Uterus (tissue), 4 donors: ENCODE results near the gene LBP. TPM values are rescaled to one million over a fixed set of nuclear protein-coding genes. Genes with fewer than 3 reads are reported as not detected.
A peak's percentile ranks its signal among the peaks of the same experiment; 100 is the strongest.

Experiments used
- DNase-seq, 2 donors: peaks; one replicate each; pipeline ENCODE4 v3.0.0-alpha.2; 2019 to 2020
- H3K27ac ChIP-seq, 2 donors: fragments of 200-600 bp; sonication (generic); 1 replicate in 1 of 2; 2 replicates in 1 of 2; pipeline ENCODE4 v1.5.1; 2016 to 2018
- H3K27me3 ChIP-seq, 2 donors: fragments of 200-600 bp; sonication (generic); one replicate each; pipeline ENCODE4 v1.5.1; 2018 to 2019; ENCODE audit warnings: control low read depth in 1 of 2
- H3K36me3 ChIP-seq, 2 donors: fragments of 200-600 bp; sonication (generic); one replicate each; pipeline ENCODE4 v1.5.1; 2019; ENCODE audit warnings: control low read depth in 1 of 2
- H3K4me1 ChIP-seq, 2 donors: fragments of 200-600 bp; sonication (generic); one replicate each; pipeline ENCODE4 v1.5.1; 2018 to 2019; ENCODE audit warnings: control low read depth in 1 of 2
- H3K4me3 ChIP-seq, 2 donors: fragments of 200-600 bp; sonication (generic); 1 replicate in 1 of 2; 2 replicates in 1 of 2; pipeline ENCODE4 v1.5.1; 2018 to 2019; ENCODE audit warnings: mild to moderate bottlenecking in 1 of 2
- H3K9me3 ChIP-seq, 2 donors: fragments of 200-600 bp; sonication (generic); one replicate each; pipeline ENCODE4 v1.5.1; 2019; ENCODE audit warnings: control low read depth in 1 of 2
- POLR2A ChIP-seq, 2 donors: fragments of 450-650 bp; IDR thresholded peaks; one replicate each; pipeline ENCODE4 v1.6.1; 2016; ENCODE audit warnings: antibody characterized with exemption in 2 of 2, mild to moderate bottlenecking in 1 of 2, moderate library complexity in 1 of 2
- intact Hi-C: fragments of 100-400 bp; cut with DNase I; formaldehyde crosslinking; loops from one replicate; pipeline ENCODE4 v1.15.1; 2023; ENCODE audit warnings: low total_unique reads
- total RNA-seq, 4 donors: library from RNA; depleted of rRNA in 3 of 4; stranded (reverse); fragments of >200 nt in 3 of 4; gene quantifications; one replicate each; pipeline versions ENCODE4 v1.1.0 to v1.2.4, GENCODE V29; 2014 to 2023
- TF ChIP-seq, protein P1 (sequence below), 4 experiments: fragments of 200-600 bp in 2 of 4; fragments of 450-650 bp in 2 of 4; sonication (generic) in 2 of 4; IDR thresholded peaks; one replicate each; pipeline ENCODE4 v1.5.1; 2016 to 2019; ENCODE audit warnings: antibody characterized with exemption in 4 of 4, mild to moderate bottlenecking in 2 of 4, moderate library complexity in 1 of 4
- donor health status: DM: yes; HTN: yes; CAD: no.

Gene LBP
- total RNA-seq, 4 donors from 2014 or later = not detected

DNA sequence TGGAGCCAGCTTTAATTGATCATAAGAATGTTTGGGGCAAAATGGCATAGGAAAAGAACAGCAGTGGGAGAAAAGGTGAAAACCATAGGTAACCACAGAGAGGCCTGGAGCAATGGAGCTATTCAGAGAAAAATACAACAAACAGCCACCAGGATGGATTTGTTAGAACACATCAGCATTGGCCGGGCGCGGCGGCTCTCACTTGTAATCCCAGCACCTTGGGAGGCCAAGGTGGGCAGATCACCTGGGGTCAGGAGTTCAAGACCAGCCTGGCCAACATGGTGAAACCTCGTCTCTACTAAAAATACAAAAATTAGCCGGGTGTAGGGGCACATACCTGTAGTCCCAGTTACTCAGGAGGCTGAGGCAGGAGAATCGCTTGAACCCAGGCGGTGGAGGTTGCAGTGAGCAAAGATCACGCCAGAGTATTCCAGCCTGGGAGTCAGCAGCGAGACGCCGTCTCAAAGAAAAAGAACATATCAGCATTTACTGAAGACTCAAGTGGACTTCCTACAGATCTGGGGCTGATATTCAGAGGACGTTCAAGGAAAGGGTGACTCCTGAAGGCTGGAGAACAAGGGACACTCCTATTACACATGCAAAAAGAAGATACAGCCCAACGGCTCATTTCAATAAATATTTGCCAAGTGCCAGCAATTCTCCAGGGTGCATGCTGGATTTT, 68.6 kb downstream of the LBP start:
- no peaks in the 10 kb centered on the region for H3K9me3 ChIP-seq
- TF ChIP-seq, protein P1, sequence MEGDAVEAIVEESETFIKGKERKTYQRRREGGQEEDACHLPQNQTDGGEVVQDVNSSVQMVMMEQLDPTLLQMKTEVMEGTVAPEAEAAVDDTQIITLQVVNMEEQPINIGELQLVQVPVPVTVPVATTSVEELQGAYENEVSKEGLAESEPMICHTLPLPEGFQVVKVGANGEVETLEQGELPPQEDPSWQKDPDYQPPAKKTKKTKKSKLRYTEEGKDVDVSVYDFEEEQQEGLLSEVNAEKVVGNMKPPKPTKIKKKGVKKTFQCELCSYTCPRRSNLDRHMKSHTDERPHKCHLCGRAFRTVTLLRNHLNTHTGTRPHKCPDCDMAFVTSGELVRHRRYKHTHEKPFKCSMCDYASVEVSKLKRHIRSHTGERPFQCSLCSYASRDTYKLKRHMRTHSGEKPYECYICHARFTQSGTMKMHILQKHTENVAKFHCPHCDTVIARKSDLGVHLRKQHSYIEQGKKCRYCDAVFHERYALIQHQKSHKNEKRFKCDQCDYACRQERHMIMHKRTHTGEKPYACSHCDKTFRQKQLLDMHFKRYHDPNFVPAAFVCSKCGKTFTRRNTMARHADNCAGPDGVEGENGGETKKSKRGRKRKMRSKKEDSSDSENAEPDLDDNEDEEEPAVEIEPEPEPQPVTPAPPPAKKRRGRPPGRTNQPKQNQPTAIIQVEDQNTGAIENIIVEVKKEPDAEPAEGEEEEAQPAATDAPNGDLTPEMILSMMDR (IDR thresholded peaks at IDR 0.05) = no peak
- TF ChIP-seq POLR2A (IDR thresholded peaks at IDR 0.05) = no peak
- DNase-seq = no peak
- no peak overlapping the region for H3K4me3 ChIP-seq
- H3K4me1 ChIP-seq = no peaks in the 10 kb centered on the region
- intact Hi-C loops = no loop called here
- H3K27me3 ChIP-seq = no peaks in the 10 kb centered on the region
- H3K27ac ChIP-seq = no peak overlapping the region
- H3K36me3 ChIP-seq = no peaks in the 10 kb centered on the region

DNA sequence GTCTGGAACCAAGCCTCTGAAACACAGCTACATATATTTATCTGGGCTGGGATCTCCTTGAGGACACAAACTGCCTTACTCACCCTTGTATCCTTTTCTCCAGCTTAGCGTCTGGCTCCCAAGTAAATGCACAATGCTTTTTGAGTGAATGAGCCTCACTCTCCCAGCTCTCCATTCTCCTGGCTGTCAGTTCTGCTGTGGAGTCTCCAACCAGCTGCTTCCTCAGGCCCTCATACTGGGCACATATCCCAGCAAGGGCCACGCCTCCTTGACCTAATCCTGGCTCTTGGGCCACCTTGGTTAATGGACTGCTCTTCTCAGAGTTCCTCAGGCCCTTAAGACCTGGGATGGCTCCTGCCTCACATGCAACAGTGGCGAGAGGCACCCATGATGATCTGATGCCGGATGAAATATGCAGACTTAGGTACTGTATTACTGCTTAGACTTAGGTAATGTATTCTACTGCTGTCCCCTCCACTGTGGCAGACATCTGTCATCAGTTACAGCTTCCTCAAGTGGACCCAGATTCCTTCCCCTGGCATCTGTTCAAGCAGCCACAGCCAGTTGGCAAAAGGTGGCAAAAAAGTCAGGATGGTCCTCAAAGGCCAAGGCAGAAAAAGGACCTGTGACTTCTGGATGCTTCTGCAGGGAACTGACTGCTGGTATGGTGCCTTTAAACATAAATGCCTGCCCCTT, 72.4 kb downstream of the LBP start:
- TF ChIP-seq POLR2A (IDR thresholded peaks at IDR 0.05) = no peak
- TF ChIP-seq, protein P1 (IDR thresholded peaks at IDR 0.05) = no peak
- Histone ChIP-seq H3K4me1 (no peaks in the 10 kb centered on the region), H3K36me3 (no peaks in the 10 kb centered on the region), H3K27ac (no peak overlapping the region), H3K9me3 (no peaks in the 10 kb centered on the region), H3K27me3 (no peaks in the 10 kb centered on the region), H3K4me3 (no peak overlapping the region)
- intact Hi-C loops = no loop called here
- peak in 1 of 2 donors; percentile 42 for DNase-seq

DNA sequence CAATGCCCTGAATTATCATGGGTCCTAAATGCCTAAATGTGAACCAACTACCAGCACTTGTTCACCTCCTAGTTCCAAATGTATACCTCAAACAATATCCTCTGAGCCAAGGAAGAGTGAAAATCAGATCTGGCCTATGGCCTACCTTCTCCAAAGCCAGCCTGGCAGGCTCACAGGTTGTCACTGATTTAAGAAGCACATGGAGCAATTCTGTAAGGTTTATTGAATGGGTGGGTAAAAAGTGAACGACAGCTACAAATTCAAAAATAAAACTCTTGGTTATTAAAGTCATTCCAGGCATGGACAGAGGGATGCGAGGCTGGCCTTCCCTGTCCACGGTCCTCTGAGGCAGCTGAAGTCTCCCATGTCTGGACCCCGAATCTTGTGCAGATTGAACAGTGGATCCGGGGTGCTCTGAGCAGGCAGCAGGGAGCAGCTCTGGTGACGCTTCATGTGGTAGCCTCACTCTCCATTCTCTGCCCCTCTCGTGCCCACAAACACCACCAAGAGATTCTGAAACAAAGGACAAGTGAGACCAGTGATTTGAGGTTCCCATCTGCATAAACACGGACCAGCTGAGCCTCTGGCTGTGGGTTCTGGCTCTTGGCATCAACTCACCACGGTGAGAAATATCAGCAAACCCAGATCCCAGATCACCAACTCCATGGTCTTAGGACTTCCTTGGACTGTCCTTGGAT, 74.3 kb downstream of the LBP start:
- H3K9me3 ChIP-seq = no peaks in the 10 kb centered on the region
- intact Hi-C loops = no loop called here
- no peak overlapping the region for H3K4me3 ChIP-seq
- no peak overlapping the region for H3K27ac ChIP-seq
- no peaks in the 10 kb centered on the region for H3K4me1 ChIP-seq
- no peak for DNase-seq
- TF ChIP-seq, protein P1 (IDR thresholded peaks at IDR 0.05) = no peak
- no peak for TF ChIP-seq POLR2A (IDR thresholded peaks at IDR 0.05)
- no peaks in the 10 kb centered on the region for H3K36me3 ChIP-seq
- no peaks in the 10 kb centered on the region for H3K27me3 ChIP-seq

DNA sequence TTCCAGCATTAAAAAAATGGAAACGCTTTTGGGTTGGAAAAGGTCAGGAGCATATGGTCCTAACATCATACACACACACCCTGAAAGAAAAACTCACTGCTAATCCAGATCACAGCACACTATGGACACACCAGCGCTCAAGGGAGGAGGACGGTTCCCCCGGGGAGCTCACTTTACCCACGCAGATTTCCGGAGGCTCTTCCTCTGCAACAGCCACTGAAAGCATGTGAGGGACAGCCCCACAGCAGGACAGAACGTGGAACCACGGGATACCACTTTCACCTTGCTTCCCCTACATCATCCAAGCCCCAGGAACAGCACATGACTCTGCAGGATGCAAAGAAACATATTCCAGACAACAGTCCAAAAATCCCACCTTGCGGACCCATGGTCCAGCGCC, 75.6 kb downstream of the LBP start:
- TF ChIP-seq, protein P1 (IDR thresholded peaks at IDR 0.05) = no peak
- no peak for TF ChIP-seq POLR2A (IDR thresholded peaks at IDR 0.05)
- Histone ChIP-seq H3K9me3 (no peaks in the 10 kb centered on the region), H3K27ac (no peak overlapping the region), H3K4me3 (no peak overlapping the region), H3K4me1 (no peaks in the 10 kb centered on the region), H3K27me3 (no peaks in the 10 kb centered on the region), H3K36me3 (no peaks in the 10 kb centered on the region)
- DNase-seq = no peak
- intact Hi-C loops = no loop called here

DNA sequence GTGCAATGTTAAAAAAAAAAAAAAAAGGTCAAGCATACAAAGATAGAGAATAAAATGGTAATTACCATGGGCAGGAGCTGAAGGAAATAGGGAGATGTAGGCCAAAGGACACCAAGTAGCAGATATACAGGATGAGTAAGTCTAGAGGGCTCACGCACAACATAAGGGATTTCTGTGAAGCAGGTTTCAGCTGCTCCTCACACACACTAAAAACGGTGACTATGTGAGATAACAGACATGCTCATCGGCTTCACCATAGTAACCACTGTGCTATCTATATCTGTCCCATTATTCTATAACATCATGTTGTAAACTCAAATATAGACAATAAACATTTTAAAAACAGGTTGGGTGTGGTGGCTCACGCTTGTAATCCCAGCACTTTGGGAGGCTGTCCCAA, 77.3 kb downstream of the LBP start:
- Histone ChIP-seq H3K4me3 (no peak overlapping the region), H3K36me3 (no peaks in the 10 kb centered on the region), H3K27ac (no peak overlapping the region), H3K9me3 (no peaks in the 10 kb centered on the region), H3K27me3 (no peaks in the 10 kb centered on the region), H3K4me1 (no peaks in the 10 kb centered on the region)
- DNase-seq = no peak
- intact Hi-C loops = no loop called here
- TF ChIP-seq POLR2A (IDR thresholded peaks at IDR 0.05) = no peak
- TF ChIP-seq, protein P1 (IDR thresholded peaks at IDR 0.05) = no peak
